ENCODE data around the gene RIMBP2.

Gene RIMBP2

GRCh38 chr12:130413909-130414308, 302.2 kb downstream of the RIMBP2 start:
- H3K27ac ChIP-seq = no peak overlapping the region
- TF ChIP-seq ZFX (IDR thresholded peaks at IDR 0.05; ENCODE audit: borderline replicate concordance) = no peak
- no peak for TF ChIP-seq CTCF (IDR thresholded peaks at IDR 0.05)

GRCh38 chr12:130412384-130412783, 303.7 kb downstream of the RIMBP2 start:
- no peak overlapping the region for H3K27ac ChIP-seq
- no peak for TF ChIP-seq ZFX (IDR thresholded peaks at IDR 0.05; ENCODE audit: borderline replicate concordance)
- no peak for TF ChIP-seq CTCF (IDR thresholded peaks at IDR 0.05)

GRCh38 chr12:130405332-130405731, 310.8 kb downstream of the RIMBP2 start:
- no peak for TF ChIP-seq ZFX (IDR thresholded peaks at IDR 0.05; ENCODE audit: borderline replicate concordance)
- no peak for TF ChIP-seq CTCF (IDR thresholded peaks at IDR 0.05)
- no peak overlapping the region for H3K27ac ChIP-seq

GRCh38 chr12:130401703-130402102, 314.4 kb downstream of the RIMBP2 start:
- TF ChIP-seq CTCF (IDR thresholded peaks at IDR 0.05) (no peak), ZFX (IDR thresholded peaks at IDR 0.05; ENCODE audit: borderline replicate concordance) (no peak)

GRCh38 chr12:130398100-130398848, 317.8 kb downstream of the RIMBP2 start:
- TF ChIP-seq CTCF (IDR thresholded peaks at IDR 0.05) = no peak
- TF ChIP-seq ZFX (IDR thresholded peaks at IDR 0.05; ENCODE audit: borderline replicate concordance) = no peak
- no peak overlapping the region for H3K27ac ChIP-seq

More at GRCh38 chr12:130401703-130402102, 314.4 kb downstream of the RIMBP2 start:
- H3K27ac ChIP-seq = no peak overlapping the region

- TF ChIP-seq ZFX (IDR thresholded peaks at IDR 0.05; ENCODE audit: borderline replicate concordance) = no peak
- no peak for TF ChIP-seq CTCF (IDR thresholded peaks at IDR 0.05)
- no peak overlapping the region for H3K27ac ChIP-seq
Observed at GRCh38 chr12:130396667-130397066, 319.4 kb downstream of the RIMBP2 start.

- TF ChIP-seq ZFX (IDR thresholded peaks at IDR 0.05; ENCODE audit: borderline replicate concordance) (no peak), CTCF (IDR thresholded peaks at IDR 0.05) (no peak)
- H3K27ac ChIP-seq = no peak overlapping the region
Observed at GRCh38 chr12:130394906-130395305, 321.2 kb downstream of the RIMBP2 start.
